Activated T-cell treated with anti-CD3 and anti-CD28 coated beads, Interleukin-2, amount 50 U/mL, for 72 hours (primary cell): ENCODE results near the gene ZNF559. TPM values are rescaled to one million over a fixed set of nuclear protein-coding genes. Genes with fewer than 3 reads are reported as not detected.

Source experiments
- ATAC-seq, 2 donors: fragments of 150-1000 bp; cut with Tn5 transposase; replicated peaks in 1 of 2; 2 replicates each; pipeline ENCODE4 v1.10.0; 2021; ENCODE audit warnings: moderate library complexity in 2 of 2, mild to moderate bottlenecking in 1 of 2
- DNase-seq, 2 donors: peaks; one replicate each; pipeline ENCODE4 v3.0.0; 2021 to 2022; ENCODE audit warnings: mixed read lengths in 1 of 2
- H3K27ac Mint-ChIP-seq: one replicate; pipeline ENCODE4 v1.8.0; 2022; ENCODE audit warnings: mild to moderate bottlenecking, moderate library complexity, mixed read lengths
- H3K27me3 Mint-ChIP-seq: one replicate; pipeline ENCODE4 v1.8.0; 2022; ENCODE audit warnings: low read depth, mixed read lengths
- H3K36me3 Mint-ChIP-seq, 2 donors: one replicate each; pipeline ENCODE4 v1.8.0; 2022; ENCODE audit warnings: mixed read lengths in 2 of 2, mild to moderate bottlenecking in 1 of 2; ENCODE audit not compliant: insufficient read depth in 2 of 2
- H3K4me1 Mint-ChIP-seq: one replicate; pipeline ENCODE4 v1.8.0; 2022; ENCODE audit warnings: low read depth, mixed read lengths
- H3K4me3 Mint-ChIP-seq, 2 donors: one replicate each; pipeline ENCODE4 v1.8.0; 2022; ENCODE audit warnings: mild to moderate bottlenecking in 2 of 2, mixed read lengths in 2 of 2, moderate library complexity in 2 of 2
- H3K9me3 Mint-ChIP-seq, 2 donors: one replicate each; pipeline ENCODE4 v1.8.0; 2022; ENCODE audit warnings: mixed read lengths in 2 of 2
- total RNA-seq, 2 donors: library from RNA; stranded (reverse); gene quantifications; one replicate each; pipeline ENCODE4 v1.2.3, GENCODE V29; 2022

The ZNF559 gene
- total RNA-seq, 2 donors from 2014 or later: 18.3 to 19.7 TPM

- H3K9me3 Mint-ChIP-seq: peaks cover 14 to 37% of the 10 kb centered on the region in 2 donors
- DNase-seq: no peak
- no peaks in the 10 kb centered on the region for H3K4me1 Mint-ChIP-seq
- H3K27me3 Mint-ChIP-seq: no peaks in the 10 kb centered on the region
- ATAC-seq: no peak
- peaks cover 32 to 67% of the 10 kb centered on the region in 2 donors for H3K36me3 Mint-ChIP-seq
- H3K4me3 Mint-ChIP-seq: no peak overlapping the region
- H3K27ac Mint-ChIP-seq: no peak overlapping the region
These were observed 57.4 kb downstream of the ZNF559 start for GRCh38 chr19:9381361-9381785.

Other genes with a start within 250 kb of the ZNF559 start
- gene OR1M1, start 237.1 kb upstream of the ZNF559 start, total RNA-seq: not detected
- not detected for gene OR7G2, start 216.7 kb upstream of the ZNF559 start, total RNA-seq
- gene OR7G1, start 208.4 kb upstream of the ZNF559 start, total RNA-seq: not detected
- gene OR7G3, start 197.2 kb upstream of the ZNF559 start, total RNA-seq: not detected
- gene ZNF317, start 183.8 kb upstream of the ZNF559 start, total RNA-seq: 10 to 100 TPM; 44.6 to 57.4 TPM
- gene OR7D2, start 145.2 kb upstream of the ZNF559 start, total RNA-seq: under 1 TPM; 0.14 to 0.24 TPM
- gene OR7D4, start 104.6 kb upstream of the ZNF559 start, total RNA-seq: not detected
- not detected for gene OR7E24, start 73.2 kb upstream of the ZNF559 start, total RNA-seq
- gene ZNF699, start 14.3 kb upstream of the ZNF559 start, total RNA-seq: 10 to 100 TPM; 12.6 to 14.0 TPM
- gene ZNF177, start 38.8 kb downstream of the ZNF559 start, total RNA-seq: 1 to 10 TPM; 1.7 to 3.8 TPM
- 10 to 100 TPM; 33.7 to 43.3 TPM for gene ZNF266, start 111.4 kb downstream of the ZNF559 start, total RNA-seq
- gene ZNF560, start 174.4 kb downstream of the ZNF559 start, total RNA-seq: under 1 TPM; 0.37 to 0.96 TPM
- 10 to 100 TPM; 21.8 to 22.1 TPM for gene ZNF426, start 214.5 kb downstream of the ZNF559 start, total RNA-seq